Activated CD8-positive, alpha-beta T cell treated with anti-CD3 and anti-CD28 coated beads for 36 hours (primary cell): ENCODE measurements around the gene DGKZ. TPM values are rescaled to one million over a fixed set of nuclear protein-coding genes. Genes with fewer than 3 reads are reported as not detected.

Experiments
- ATAC-seq: fragments of 200-7000 bp; cut with Tn5 transposase; one replicate; pipeline ENCODE4 v1.10.0; 2021; ENCODE audit warnings: mild to moderate bottlenecking, moderate library complexity
- CTCF ChIA-PET: fragments of 350-600 bp; sonication (Branson Sonifier 250); formaldehyde crosslinking; loops from one replicate; lab custom pipeline; 2021; ENCODE audit warnings: antibody characterized with exemption; lab: Charles Lee
- POLR2A ChIA-PET: fragments of 350-600 bp; sonication (Branson Sonifier 250); formaldehyde crosslinking; loops from one replicate; lab custom pipeline; 2021; ENCODE audit warnings: antibody characterized with exemption; lab: Charles Lee
- DNase-seq: peaks from one replicate; pipeline ENCODE4 v3.0.0-alpha.2; 2020
- H3K27ac Mint-ChIP-seq: one replicate; pipeline ENCODE4 v1.8.0; 2021; ENCODE audit warnings: mild to moderate bottlenecking, mixed read lengths
- H3K27me3 Mint-ChIP-seq: one replicate; pipeline ENCODE4 v1.8.0; 2021; ENCODE audit warnings: mixed read lengths
- H3K36me3 Mint-ChIP-seq: one replicate; pipeline ENCODE4 v1.8.0; 2021; ENCODE audit warnings: low read depth, mixed read lengths
- H3K4me1 Mint-ChIP-seq: one replicate; pipeline ENCODE4 v1.8.0; 2021; ENCODE audit warnings: low read depth, mixed read lengths
- H3K4me3 Mint-ChIP-seq: one replicate; pipeline ENCODE4 v1.8.0; 2021; ENCODE audit warnings: mild to moderate bottlenecking, moderate library complexity, mixed read lengths
- H3K9me3 Mint-ChIP-seq: one replicate; pipeline ENCODE4 v1.8.0; 2021; ENCODE audit warnings: mixed read lengths
- CTCF ChIP-seq: fragments of 200-600 bp; IDR thresholded peaks from one replicate; pipeline ENCODE4 v1.8.0; 2022; ENCODE audit warnings: antibody characterized with exemption, mild to moderate bottlenecking
- intact Hi-C: fragments of 100-400 bp; cut with micrococcal nuclease; formaldehyde crosslinking; loops from one replicate; pipeline ENCODE4 v1.10.0; 2022
- total RNA-seq, 2 experiments: library from RNA; stranded (reverse); gene quantifications; one replicate each; pipeline ENCODE4 v1.2.3, GENCODE V29; 2021

Gene DGKZ
- total RNA-seq, 2 experiments from 2014 or later: 94.4 to 94.9 TPM

DNA sequence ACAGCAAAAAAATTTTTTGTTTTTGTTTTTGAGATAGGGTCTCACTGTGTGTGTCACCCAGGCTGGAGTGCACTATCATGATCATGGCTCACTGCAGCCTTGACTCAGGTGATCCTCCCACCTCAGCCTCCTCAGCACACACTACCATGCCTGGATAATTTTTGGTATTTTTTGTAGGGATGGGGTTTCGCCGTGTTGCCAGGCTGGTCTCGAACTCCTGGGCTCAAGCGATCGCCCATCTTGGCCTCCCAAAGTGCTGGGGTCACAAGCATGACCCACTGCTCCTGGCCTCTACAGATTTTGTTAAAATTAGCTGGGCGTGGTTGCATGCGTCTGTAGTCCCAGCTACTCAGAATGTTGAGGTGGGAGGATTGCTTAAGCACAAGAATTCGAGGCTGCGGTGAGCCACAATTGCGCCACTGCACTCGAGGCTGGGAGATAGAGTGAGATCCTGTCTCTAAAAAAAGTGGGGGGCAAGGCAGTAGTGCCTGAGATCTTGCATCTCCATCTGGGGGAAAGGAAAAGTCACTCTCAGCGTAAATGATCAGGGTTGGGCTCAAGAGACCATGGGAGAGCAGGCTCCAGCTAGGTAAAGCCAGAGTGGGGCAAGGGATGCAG is 10.6 kb upstream of the DGKZ start:
- no peak for DNase-seq
- Mint-ChIP-seq H3K27ac (no peak overlapping the region), H3K27me3 (no peaks in the 10 kb centered on the region), H3K9me3 (no peaks in the 10 kb centered on the region), H3K36me3 (no peaks in the 10 kb centered on the region), H3K4me1 (peaks cover 38% of the 10 kb centered on the region), H3K4me3 (no peak overlapping the region)
- intact Hi-C loops: no loop called here
- ATAC-seq: no peak
- no peak for TF ChIP-seq CTCF
- POLR2A ChIA-PET: no interaction called here
- CTCF ChIA-PET: interaction anchor here (1.0 to 4.5 kb wide), 3 partner anchors 9 to 15 kb away, joined by 3 to 17 read pairs (median 5); partner anchors contain the start of gene DGKZ

DNA sequence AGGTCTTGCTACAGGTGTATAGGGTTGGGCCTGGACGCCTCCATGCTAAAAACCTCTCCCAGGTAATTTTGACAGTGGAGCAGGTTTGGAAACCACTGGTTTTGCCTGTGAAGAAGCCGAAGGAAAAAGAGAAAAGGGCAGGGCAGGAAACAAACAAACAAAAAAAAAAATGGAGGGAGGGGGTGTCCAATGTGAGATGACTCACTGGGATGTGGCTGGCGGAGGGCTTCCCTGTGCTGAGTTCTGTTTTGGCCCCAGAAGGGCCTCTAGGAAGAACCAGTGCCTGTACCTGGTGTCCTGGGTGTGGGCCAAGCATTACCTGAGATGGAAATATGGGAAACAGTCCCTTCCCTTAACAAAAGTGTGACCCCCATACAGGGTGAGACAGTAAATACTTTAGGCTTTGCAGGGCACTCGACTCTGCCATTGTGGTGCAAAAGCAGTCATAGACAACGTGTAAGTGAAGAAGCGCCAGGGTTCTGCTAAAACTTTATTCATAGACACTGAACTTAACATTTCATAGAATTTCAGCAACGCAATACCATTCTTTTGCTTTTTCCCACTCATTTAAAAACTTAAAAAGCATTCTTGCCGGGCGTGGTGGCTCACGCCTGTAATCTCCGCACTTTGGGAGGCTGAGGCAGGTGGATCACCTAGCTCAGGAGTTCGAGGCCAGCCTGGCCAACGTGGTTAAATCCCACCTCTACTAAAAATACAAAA is 9.5 kb upstream of the DGKZ start:
- no peak for TF ChIP-seq CTCF
- no peaks in the 10 kb centered on the region for H3K9me3 Mint-ChIP-seq
- H3K4me1 Mint-ChIP-seq: peaks cover 40% of the 10 kb centered on the region
- DNase-seq: no peak
- intact Hi-C loops: no loop called here
- ChIA-PET POLR2A (interaction anchor here (0.9 kb wide), 1 partner anchor 31 kb away, joined by 3 read pairs; no protein-coding TSS in a partner anchor), CTCF (interaction anchor here (1.0 to 4.5 kb wide), 3 partner anchors 8 to 14 kb away, joined by 3 to 17 read pairs (median 5); partner anchors contain the start of gene DGKZ)
- H3K4me3 Mint-ChIP-seq: no peak overlapping the region
- H3K27ac Mint-ChIP-seq: no peak overlapping the region
- H3K27me3 Mint-ChIP-seq: no peaks in the 10 kb centered on the region
- no peaks in the 10 kb centered on the region for H3K36me3 Mint-ChIP-seq
- ATAC-seq: no peak

GRCh38 chr11:46338636-46338987 is 8.7 kb upstream of the DGKZ start:
- intact Hi-C loops: no loop called here
- POLR2A ChIA-PET: interaction anchor here (0.6 to 0.9 kb wide), 2 partner anchors 10 to 30 kb away, joined by 3 read pairs; no protein-coding TSS in a partner anchor
- H3K4me3 Mint-ChIP-seq: no peak overlapping the region
- CTCF ChIA-PET: interaction anchor here (0.8 to 4.5 kb wide), 3 partner anchors 8 to 14 kb away, joined by 3 to 17 read pairs (median 3); partner anchors contain the start of gene DGKZ
- H3K36me3 Mint-ChIP-seq: no peaks in the 10 kb centered on the region
- no peaks in the 10 kb centered on the region for H3K27me3 Mint-ChIP-seq
- H3K9me3 Mint-ChIP-seq: no peaks in the 10 kb centered on the region
- no peak overlapping the region for H3K27ac Mint-ChIP-seq
- DNase-seq: no peak
- peaks cover 41% of the 10 kb centered on the region for H3K4me1 Mint-ChIP-seq
- ATAC-seq: peak; percentile 24
- TF ChIP-seq CTCF: no peak

- ChIA-PET POLR2A (interaction anchor here (0.6 to 0.9 kb wide), 3 partner anchors 9 to 29 kb away, joined by 3 read pairs; no protein-coding TSS in a partner anchor), CTCF (interaction anchor here (0.8 to 4.5 kb wide), 5 partner anchors 8 to 100 kb away, joined by 3 to 17 read pairs (median 5); partner anchors contain the start of gene DGKZ)
- Mint-ChIP-seq H3K4me3 (no peak overlapping the region), H3K9me3 (no peaks in the 10 kb centered on the region), H3K27me3 (no peaks in the 10 kb centered on the region), H3K27ac (no peak overlapping the region), H3K4me1 (peaks cover 39% of the 10 kb centered on the region), H3K36me3 (no peaks in the 10 kb centered on the region)
- ATAC-seq (no peak), DNase-seq (no peak)
- TF ChIP-seq CTCF: no peak
- intact Hi-C loops: no loop called here
Observed at GRCh38 chr11:46338988-46339666, 8.1 kb upstream of the DGKZ start.
